Pulmonary artery endothelial cell (primary cell): ENCODE results near the gene PKLR. TPM values are rescaled to one million over a fixed set of nuclear protein-coding genes. Genes with fewer than 3 reads are reported as not detected.
"Not testable (repeated sequence)": the region's sequence is repeated elsewhere in the genome, so short reads cannot be mapped to it uniquely, and the experiment has no call there.

Experiments used
- DNase-seq: peaks from one replicate; pipeline ENCODE4 v3.0.0-alpha.2; 2011; ENCODE audit warnings: low read depth, low spot score
- total RNA-seq: library from RNA; depleted of rRNA; stranded (reverse); fragments of >200 nt; gene quantifications from 2 replicates; pipeline ENCODE4 v1.2.3, GENCODE V29; 2014

The PKLR gene
- total RNA-seq, 1 donor from 2014 or later = not detected

DNA sequence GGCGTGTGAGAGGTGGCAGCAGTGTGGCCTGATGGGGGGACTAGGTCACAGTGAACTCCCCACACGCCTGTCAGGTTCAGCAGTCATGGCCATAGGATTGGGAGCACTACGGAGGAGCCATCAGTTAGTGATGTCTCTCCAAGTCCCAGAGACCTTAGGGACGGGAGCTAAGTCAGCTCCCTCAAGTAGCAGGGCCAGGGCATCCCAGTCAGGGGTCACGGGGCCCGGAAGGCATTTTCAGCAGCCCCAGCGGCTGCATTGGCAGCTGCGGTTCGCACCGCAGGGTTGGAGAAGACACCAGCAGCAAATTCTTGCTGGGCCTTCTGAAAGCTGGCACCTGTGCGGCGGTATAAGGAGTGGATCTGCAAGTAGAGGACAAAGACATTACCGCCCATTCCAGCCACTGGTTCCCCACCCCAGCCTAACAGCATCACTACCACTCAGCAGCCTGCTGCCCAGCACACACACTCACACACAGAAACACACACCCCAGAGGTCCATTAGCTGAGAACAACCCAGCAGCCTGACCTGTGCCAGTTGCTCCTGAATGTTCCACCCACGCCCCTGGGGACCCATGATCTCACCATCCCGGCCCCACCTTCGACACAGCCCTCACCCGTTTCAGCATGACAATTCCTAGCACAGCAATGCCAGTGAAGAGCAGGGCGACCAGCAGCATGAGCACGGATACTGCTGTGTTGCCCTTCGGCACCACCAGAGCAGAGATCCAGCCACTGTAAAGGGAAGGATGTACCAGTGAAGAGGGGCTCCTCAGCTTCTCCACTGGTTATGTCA lies 45.0 kb downstream of the PKLR start:
- no peak for DNase-seq

DNA sequence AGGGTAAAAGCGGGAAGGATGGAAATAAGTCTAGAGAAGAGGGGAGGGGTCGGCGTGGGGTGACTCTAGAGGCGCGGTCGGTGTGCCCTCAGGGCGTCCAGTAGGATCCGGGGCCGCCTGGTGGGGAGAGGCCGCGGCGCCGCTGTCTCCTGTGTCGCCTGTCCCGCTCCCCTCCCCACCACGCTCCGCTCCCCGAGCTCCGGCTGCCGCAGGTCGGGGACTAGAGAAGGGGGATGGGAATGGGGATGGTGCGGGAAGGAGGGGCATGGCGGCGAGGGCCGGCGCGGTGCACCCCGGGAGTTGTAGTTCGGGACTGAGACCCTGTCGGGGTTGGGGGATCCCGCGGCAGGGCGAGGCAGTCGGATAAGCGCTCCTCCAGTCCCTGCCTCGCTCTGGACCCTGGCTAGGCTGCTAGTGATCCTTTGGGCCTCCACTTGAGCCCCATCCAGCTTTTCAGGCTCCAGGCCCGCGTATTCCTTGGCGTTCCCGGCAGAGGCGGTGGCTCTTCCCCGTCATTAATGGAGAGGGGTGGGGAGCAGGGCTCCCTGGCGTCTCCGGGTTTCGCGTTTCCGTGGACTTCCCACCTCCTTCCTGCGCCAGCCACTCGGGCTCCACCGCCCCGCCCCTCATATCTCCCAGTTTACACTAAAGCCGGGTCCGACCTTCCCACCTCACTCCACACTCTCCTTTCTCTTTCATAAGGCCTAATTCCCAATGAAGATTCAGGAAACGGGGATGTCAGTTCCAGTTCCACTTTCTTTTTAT lies 45.8 kb downstream of the PKLR start, which contains the start of gene ENTREP3:
ENTREP3 (minus strand) TSS at position 241 of the 765 bp plus-strand sequence. CDS start 606 bp downstream, outside the sequence.
- no peak for DNase-seq

DNA sequence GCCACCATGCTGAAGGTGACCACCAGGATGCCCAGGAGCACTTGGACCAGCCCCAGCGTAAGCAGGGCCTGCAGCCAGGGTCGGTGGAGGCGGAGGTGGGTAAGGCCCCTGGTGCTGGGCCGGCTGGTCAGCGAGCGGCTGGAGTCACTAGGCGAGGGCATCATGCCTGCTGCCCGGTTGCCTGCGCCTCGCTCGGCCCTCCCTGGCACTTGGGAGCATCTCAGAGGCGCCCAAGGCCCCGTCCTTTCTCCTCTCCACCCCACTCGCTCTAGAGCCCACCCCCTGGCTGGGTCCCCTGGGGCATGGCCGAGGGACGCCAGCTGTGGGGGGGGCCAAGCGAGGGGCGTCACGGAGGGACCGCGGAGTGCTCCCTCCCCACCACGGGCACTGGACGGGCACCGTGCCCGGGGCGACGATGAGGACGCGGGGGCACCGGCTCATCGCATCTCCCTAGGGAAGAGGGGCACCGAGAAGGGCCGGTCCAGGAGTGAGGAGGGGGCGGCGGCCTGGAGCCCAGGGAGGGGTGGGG lies 46.5 kb downstream of the PKLR start:
- DNase-seq = no peak

GRCh38 chr1:155254228-155254713 lies 47.0 kb downstream of the PKLR start:
- no peak for DNase-seq

DNA sequence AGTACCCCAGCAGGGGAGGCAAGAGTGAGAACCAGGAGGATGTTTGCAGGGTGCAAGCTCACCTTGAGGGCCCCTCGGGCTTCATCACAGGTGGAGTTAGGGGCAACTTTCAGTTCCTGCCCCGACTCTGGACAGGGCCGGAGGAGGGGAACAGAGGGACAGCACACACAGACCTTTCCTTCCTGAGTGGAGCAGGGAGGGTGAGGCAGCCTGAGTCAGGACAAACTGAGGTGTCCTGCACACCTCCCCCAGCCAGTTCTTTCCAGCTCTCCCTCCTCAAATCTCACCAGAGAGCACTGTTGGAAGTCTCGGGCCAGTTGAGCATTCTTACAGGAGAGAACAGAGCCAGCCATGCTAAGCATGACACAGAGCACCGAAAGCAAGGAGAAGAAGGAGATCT lies 47.4 kb downstream of the PKLR start:
- no peak for DNase-seq

GRCh38 chr1:155253208-155253607 lies 48.0 kb downstream of the PKLR start:
- DNase-seq = no peak

DNA sequence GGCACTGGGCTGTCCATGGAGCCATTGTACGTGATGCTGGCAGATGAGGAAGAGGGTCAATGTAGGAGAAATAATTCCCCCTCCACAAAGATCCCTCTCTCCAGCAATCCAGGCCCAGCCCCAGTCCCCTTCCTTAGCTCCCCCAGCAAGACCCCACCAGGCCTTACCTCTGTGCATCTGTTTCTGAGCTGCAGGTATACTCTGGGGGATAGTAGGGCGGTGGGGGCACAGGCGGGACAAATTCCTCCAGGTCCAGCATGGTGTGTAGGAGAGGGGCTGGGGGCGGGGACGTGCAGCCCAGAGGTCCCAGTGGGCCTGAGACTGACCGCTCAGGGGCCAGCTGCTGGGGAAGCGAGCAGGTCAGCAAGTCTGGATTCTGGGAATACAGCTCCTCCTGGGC lies 49.7 kb downstream of the PKLR start:
- no peak for DNase-seq

- DNase-seq = peak; percentile 69
These were observed 50.4 kb downstream of the PKLR start for GRCh38 chr1:155250633-155251449.

- DNase-seq = no peak
These were observed 51.0 kb downstream of the PKLR start for GRCh38 chr1:155250246-155250632.

DNA sequence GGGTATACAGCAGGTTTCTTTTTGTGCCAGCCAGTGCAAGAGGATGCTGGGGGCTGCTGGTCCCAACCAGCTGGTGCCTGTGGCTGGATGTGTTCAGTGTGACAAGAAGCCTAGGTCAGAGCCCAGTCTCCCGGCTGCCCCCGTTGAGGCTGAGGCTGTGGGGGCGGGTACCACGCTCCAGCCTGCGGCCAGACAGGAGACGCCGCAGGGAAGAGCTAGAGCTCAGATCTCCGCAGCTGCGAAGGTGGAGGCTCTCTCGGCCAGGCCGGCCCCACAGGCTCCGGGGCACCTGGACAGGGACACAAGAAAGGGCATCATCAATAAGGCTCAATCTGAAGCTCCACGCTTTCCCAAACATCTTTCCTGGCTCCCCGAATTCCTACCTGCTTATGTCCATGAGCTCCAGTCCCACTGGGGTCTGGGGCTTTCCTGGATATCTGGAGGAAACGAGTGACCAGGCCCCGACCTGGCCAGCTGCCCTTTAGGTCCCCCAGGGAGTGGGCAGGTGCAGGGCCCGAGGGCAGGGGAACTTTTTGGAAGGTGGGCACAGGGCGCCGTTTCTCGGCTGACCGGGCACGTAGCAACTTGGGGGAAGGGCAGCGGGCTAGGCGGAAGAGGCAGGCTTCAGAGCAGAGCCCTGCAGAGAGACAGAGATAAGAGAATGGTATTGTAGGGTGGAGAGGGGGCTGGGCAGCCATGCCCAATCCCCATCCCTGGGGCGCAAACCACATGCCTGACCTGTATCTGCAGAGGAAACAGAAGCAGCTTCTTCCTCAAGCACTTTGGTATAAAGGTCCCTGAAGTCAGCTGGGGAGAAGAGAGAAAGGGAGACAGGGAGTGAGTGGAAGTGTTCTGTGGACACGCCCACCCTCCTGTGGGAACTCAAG lies 53.3 kb downstream of the PKLR start:
- DNase-seq = no peak

GRCh38 chr1:155246796-155247195 lies 54.4 kb downstream of the PKLR start:
- DNase-seq = not testable (repeated sequence)

DNA sequence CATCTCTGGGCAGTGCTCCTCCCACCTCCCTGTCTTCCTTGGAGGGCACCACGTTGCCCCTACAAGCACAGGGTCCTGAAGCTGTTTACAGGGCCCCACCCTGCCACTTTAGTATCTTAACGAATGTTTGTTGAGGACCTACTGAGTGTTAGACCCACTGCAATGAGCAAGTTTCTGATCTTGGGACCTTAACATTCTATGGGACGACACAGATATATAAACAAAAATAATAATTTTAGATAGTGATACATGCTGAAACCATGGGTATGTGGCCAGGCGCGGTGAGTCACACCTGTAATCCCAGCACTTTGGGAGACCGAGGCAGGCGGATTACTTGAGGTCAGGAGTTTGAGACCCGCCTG lies 56.1 kb downstream of the PKLR start:
- no peak for DNase-seq

- peak; percentile 98 for DNase-seq
These were observed 56.7 kb downstream of the PKLR start for GRCh38 chr1:155244368-155245162.

DNA sequence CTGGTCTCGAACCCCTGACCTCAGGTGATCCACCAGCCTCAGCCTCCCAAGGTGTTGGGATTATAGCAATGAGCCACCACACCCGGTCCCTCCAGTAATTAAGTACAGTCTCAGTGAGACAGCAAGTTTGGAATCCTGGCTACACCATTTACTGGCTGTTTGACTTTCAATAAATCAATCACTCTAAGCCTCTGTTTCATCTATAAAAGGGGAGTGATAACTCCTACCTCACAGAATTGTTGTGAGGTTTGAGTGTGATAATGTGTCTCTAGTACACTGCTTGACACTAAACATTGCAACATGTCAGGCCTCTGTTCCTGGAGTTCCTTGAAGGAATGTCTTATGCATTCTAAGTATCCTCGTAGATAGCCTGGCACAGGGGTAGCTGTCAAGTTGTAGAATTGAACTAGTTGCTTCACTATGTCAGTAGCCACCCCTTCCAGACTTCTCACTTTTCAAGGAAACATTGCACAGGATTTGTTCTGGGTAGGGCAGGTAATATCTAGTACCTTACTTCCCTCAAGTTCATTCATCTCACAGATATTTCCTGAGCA lies 58.4 kb downstream of the PKLR start:
- DNase-seq = no peak

GRCh38 chr1:155241841-155242264 lies 59.4 kb downstream of the PKLR start:
- DNase-seq = no peak

- DNase-seq = no peak
These were observed 60.1 kb downstream of the PKLR start for GRCh38 chr1:155241069-155241679.
